Sciatic nerve (tissue), 2 donors: ENCODE measurements around the gene TEX44. TPM values are rescaled to one million over a fixed set of nuclear protein-coding genes. Genes with fewer than 3 reads are reported as not detected.
"Not testable (repeated sequence)": the region's sequence is repeated elsewhere in the genome, so short reads cannot be mapped to it uniquely, and the experiment has no call there.

Source experiments
- ATAC-seq: fragments of 200-7000 bp; cut with Tn5 transposase; one replicate; pipeline ENCODE4 v1.9.1; 2020; ENCODE audit warnings: mild to moderate bottlenecking, moderate library complexity
- DNase-seq: peaks from one replicate; pipeline ENCODE4 v3.0.0-alpha.2; 2020; ENCODE audit warnings: low spot score
- intact Hi-C: fragments of 100-400 bp; cut with DNase I; formaldehyde crosslinking; loops from one replicate; pipeline ENCODE4 v1.14.2; 2022
- total RNA-seq: library from RNA; stranded (reverse); fragmentation: NEBNext Ultra II Directional; extraction: Animal tissue kit (Norgen Biotek cat#: 25700); gene quantifications from one replicate; pipeline ENCODE4 v1.2.1, GENCODE V29; 2021
- donor health status: DM: no; HTN: no; CAD: no.
- donor health status: DM: no; HTN: no; CAD: no.

TEX44 gene
- total RNA-seq, 1 donor from 2014 or later, result not detected

DNA sequence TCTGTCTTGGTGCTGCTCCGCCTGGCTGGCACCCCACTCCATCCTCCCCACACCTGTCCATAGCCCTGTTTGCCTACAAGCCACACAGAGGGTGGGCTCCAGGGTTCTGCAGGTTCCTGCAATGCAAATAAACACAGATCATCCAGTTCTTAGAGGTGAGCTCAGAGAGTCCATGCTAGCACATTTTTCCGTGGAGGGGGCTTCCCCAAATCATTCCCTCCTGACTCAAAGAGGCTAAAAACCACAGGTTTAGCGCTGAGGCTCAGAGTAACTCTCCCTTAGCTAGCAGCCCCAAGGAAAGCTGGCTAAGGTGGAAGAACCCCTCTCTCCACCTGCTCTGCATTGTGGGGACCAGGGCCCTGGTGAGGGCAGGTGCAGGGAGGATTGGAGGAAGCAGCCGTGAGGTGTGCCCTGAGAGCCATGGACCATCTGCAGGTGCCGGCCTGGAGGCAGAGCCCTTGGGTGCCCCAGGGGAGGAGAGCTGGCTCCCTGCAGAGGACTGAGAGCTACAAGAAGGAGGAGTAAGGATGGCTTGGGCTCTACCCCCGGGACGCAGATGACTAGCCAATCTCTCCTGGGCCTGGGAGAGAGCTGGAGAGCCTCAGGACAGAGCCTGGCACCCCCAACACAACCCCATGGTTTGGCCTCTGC is 23.8 kb upstream of the TEX44 start:
- intact Hi-C loops, result loop anchor here (5.0 kb wide), 1 partner anchor 33 kb away; no protein-coding TSS in a partner anchor
- peak; percentile 15 for ATAC-seq

DNA sequence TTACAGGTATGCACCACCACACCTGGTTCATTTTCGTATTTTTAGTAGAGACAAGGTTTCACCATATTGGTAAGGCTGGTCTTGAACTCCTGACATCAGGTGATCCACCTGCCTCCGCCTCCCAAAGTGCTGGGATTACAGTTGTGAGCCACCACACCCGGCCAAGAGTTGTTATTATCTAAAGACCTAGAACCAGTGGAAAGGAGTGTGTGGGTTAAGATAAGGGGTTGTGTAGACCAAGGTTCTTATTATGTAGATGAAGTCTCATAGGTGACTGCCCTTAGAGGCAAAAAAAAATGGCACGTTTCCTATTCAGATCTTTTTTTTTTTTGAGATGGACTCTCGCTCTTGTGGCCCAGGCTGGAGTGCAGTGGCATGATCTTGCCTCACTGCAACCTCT is 21.7 kb upstream of the TEX44 start:
- ATAC-seq, DNase-seq, intact Hi-C loops: not testable (repeated sequence)

More for the DNA sequence above, 23.8 kb upstream of the TEX44 start:
- DNase-seq, result no peak

DNA sequence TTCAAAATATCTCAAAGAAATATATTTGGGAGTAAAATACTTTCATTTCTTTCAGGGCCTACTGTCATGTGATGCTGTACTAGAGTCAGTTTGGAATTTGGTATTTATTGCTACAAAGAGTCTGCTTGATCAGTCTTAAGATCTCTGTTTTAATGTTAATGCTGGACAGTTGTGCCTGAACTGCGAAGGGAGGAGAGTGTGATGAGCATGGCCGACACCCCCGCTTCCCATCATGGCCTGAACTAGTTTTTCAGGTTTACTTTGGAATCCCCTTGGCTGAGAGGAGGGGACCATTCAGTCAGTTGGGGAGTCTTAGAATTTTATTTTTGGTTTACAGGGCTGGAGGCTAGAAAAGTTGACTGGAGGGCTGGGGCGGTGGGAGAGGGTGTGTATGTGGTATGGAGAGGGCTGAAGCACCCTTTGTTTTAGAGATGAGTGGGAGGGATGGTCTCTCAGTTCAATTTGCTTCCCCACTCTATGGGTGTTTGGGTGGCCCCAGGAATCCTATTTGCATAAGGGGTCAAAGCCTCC is 20.9 kb upstream of the TEX44 start:
- ATAC-seq (no peak), DNase-seq (no peak)
- intact Hi-C loops, result no loop called here

DNA sequence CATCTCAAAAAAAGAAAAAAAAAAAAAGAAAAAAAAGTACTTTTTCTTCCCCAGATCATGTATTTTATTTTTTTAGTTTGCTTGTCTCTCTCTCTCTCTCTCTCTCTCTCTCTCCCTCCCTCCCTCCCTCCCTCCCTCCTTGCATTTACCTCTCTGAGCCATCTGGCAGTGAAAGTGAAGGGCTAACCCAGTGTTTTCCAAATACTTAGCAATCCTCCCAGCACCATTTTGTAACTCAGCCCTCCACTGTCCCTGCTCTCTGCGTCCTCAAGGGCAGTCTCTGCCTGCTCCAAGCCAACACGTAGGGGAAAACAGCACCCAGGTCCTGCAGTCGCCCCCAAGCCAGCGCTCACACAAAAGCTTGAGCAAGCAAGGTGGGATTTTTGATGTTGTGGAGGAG is 19.6 kb upstream of the TEX44 start:
- intact Hi-C loops, result no loop called here
- DNase-seq, result no peak
- no peak for ATAC-seq

GRCh38 chr2:231573698-231574421 is 18.8 kb upstream of the TEX44 start:
- intact Hi-C loops, result no loop called here
- ATAC-seq, result no peak
- DNase-seq, result no peak

DNA sequence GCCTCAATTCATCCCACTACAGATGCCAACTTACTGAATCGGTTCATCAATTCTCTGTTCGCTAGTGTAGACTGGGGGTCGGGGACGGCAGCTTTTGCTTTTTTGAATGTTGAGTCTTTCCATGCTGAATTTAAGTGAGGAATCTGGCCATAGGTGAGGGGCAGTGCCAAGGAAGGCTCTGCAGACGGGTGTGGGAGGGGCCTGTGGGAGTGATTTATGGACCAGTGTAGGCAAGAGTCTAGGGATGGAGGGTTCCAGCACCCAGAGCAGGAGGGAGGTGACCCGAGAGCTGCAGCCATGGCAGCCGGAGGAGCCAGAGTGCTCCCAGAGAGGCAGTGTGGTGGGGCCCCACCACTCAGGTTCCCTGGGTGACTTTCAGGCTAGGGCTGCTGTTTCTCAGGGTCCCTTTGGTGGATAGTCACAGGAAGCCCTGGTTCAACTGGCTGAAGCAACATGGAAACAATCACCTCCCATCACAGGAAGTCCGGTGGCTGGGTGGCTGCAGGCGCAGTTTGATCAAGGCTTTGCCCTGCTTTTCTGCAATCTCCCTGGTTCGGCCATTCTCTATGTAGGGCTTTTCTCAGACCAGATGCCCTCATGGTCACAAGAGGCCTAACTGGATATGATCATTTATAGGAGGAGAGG is 16.9 kb upstream of the TEX44 start:
- ATAC-seq, result no peak

DNA sequence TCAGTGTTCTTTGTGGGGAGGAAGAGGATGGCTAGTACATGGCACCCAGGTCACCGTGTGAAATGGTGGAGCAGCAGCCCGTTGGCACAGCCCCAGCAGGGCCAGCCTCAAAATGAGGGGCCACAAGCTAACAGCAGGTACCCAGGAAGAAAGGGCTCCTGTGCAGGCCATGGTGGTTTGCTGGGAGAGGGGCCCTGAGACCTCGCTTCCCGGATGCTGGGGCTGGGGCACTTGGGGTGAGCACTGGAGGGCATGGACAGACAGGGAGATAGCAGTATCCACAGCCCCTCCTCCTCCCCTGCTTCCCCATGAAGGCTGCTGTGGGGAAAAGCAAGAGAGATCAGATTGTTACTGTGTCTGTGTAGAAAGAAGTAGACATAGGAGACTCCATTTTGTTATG is 16.2 kb upstream of the TEX44 start:
- no peak for DNase-seq
- no peak for ATAC-seq
- intact Hi-C loops, result no loop called here

More for the DNA sequence above, 16.9 kb upstream of the TEX44 start:
- intact Hi-C loops, result no loop called here
- DNase-seq, result no peak

DNA sequence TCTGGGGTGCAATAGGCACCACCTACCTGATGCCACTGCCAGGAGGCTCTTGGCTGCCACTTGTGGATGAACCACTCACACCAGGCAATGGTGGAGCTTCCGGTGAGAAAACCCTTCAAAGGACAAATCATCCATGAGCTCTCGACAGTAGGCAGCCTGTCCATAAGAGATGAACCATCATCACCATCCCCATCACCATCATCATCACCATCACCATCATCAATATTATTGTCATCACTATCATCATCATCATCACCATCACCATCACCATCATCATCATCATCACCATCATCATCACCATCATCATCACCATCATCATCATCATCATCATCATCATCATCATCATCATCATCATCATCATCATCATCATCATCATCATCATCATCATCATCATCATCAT is 14.0 kb upstream of the TEX44 start:
- intact Hi-C loops, DNase-seq, ATAC-seq: not testable (repeated sequence)

DNA sequence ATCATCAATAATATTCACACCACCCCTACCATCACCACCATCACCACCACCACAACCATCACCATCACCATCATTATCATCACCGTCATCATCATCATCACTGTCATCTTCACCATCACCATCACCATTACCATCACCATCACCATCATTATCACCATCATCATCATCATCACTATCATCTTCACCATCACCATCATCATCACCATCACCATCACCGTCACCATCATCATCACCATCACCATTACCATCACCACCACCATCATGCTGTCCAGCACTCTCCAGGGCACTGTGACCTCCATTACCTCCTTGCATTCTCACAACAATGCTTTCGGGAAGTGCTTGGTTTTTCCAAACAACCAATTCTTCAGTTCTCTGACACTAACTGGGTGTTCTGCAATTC is 13.1 kb upstream of the TEX44 start:
- DNase-seq (no peak), ATAC-seq (no peak)
- intact Hi-C loops, result no loop called here

DNA sequence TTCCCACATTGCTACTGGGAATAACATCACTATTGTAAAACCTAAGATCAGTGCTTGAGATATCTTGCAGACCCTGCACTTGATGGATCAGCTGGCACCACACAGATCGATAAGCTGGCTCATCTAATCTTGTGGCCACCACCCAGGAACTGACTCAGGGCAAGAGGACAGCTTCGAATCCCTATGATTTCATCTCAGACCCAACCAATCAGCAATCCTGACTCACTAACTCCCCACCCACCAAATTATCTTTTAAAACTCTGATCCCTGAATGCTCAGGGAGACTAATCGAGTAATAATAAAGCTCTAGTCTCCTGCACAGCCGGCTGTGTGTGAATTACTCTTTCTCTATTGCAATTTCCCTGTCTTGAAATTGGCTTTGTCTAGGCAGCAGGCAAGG is 11.3 kb upstream of the TEX44 start:
- no peak for DNase-seq
- intact Hi-C loops, result no loop called here
- ATAC-seq, result no peak

DNA sequence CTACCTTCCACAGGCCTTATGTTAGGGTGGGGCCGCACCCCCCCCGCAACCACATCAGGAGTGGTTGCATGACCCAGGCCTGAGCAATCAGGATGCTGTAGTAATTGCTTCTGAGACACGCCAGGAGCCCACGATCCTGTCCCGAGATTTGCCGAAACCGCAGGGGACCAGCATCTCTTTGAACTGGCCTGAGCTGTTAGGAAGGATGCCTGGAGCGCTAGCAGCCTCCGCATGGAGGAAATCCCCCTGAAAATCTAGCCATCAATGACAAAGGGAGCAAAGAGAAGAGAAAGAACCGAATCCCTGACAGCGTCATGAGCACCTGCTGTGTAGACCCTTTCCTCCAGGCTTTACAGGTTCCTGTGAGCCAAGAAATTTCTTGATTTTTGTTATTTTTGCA is 8.7 kb upstream of the TEX44 start:
- DNase-seq (no peak), ATAC-seq (no peak)
- intact Hi-C loops, result no loop called here

DNA sequence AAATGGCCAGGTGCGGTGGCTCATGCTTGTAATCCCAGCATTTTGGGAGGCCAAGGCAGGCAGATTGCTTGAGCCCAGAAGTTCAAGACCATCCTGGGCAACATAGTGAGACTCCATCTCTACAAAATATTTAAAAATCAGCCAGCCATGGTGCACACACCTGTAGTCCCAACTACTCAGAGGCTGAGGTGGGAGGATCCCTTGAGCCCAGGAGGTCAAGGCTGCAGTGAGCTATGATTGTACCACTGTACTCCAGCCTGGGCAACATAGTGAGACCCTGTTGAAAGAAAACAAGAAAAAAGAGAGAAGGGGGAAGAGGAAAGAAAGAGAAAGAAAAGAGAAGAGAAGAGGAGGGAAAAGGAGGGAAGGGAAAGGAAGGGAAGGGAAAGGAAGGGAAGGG is 4.9 kb upstream of the TEX44 start:
- intact Hi-C loops, DNase-seq: not testable (repeated sequence)

DNA sequence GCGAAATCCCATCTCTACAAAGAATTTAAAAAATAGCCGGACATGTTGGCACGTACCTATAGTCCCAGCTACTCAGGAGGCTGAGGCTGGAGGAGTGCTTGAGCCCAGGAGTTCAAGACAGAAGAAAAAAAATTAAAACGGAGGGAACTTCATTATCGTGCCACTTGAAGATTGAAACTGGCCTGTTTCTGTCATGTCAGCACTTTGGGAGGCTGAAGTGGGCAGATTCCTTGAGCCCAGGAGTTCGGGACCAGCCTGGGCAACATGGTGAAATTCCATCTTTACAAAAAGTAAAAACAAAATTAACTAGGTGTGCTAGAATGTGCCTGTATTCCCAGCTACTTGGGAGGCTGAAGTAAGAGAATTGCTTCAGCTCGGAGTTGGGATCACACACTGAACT is 3.0 kb upstream of the TEX44 start:
- DNase-seq (no peak), ATAC-seq (no peak)
- intact Hi-C loops, result no loop called here

More for the DNA sequence above, 4.9 kb upstream of the TEX44 start:
- not testable (repeated sequence) for ATAC-seq

GRCh38 chr2:231590614-231591013 is 2.0 kb upstream of the TEX44 start:
- intact Hi-C loops, result no loop called here
- no peak for ATAC-seq
- DNase-seq, result no peak

DNA sequence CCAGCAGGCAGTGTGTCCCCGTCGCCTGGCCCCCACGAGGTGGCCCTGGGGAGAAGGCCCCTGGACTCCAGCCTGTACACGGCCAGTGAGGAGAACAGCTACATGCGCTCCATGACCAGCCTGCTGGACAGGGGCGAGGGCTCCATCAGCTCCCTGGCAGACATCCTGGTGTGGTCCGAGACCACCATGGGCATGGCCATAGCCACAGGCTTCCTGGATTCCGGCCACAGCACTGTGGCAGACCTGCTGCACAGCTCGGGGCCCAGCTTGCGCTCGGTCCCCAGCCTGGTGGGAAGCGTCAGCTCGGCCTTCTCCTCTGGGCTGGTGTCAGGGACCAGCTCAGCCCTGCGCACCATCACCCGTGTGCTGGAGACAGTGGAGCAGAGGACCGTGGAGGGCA is 1.0 kb downstream of the TEX44 start:
- no peak for DNase-seq
- intact Hi-C loops, result no loop called here
- no peak for ATAC-seq

DNA sequence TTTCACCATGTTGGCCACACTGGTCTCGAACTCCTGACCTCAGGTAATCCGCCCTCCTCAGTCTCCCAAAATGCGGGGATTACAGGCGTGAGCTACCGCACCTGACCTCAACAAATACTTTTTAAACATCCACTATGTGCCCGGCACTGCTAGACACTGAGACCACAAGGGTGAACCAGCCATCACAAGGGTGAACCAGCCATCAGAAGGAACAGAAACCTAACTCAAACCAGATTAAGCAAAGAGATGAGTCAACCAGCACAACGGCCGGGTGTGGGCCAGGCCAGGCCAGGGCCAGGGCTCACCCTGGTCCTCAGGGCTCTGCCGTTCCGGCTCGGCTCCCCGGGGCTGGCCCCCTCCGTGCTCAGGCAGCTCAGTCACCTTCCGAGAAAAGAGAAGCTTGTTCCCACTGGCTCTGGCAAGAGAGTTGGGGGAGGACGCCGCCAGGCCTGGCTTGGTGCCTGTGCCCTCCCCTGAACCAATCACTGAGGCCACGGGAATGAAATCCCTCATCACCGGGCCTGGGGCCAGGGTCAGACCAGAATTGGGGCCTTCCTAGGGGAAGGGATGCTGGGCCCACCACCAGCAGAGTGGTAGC is 4.4 kb downstream of the TEX44 start:
- intact Hi-C loops, result no loop called here
- peak; percentile 67 for DNase-seq
- ATAC-seq, result peak; percentile 59

- ATAC-seq, result no peak
- DNase-seq, result no peak
- intact Hi-C loops, result no loop called here
These were observed 5.0 kb downstream of the TEX44 start for GRCh38 chr2:231597627-231598026.

DNA sequence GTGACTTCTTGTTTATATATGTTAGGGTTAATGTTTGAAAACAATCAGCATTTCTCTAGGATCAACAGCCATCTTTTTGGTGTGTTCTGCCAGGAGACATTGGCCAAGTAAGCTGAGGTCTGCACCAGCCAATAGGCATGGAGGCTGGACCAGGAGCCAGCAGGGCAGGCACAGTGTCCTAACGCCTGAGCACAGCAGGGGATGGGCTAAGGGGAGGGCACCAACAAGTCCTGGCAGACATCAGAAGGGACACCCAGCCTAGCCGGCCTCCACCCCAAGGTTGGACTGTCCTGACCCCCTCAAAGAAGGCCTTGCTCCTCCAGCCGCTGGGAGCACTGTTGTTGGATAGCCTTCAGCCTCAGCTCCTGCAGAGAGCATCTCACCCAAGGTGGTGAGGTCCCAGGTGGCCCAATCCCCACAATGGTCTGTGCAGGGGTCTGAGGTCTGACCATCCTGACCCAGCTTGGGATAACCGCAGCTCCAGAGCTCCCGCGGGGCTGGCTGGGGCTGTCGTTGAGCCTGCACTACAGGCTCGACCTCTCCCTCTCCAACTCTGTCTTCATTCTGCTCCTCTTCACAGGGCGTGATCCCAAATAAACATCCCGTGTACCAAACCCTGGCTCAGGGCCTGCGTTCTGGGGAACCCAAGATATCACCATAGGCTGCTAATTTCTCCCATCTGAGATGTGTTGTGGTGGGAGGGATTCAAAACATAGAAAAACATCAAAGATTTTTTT is 8.1 kb downstream of the TEX44 start:
- intact Hi-C loops, result loop anchor here (5.0 kb wide), 1 partner anchor 33 kb away; no protein-coding TSS in a partner anchor
- ATAC-seq (no peak), DNase-seq (no peak)
